Activated naive CD8-positive, alpha-beta T cell (primary cell): ENCODE results near the gene WNT3A.

Source experiments
- H3K27ac Mint-ChIP-seq: one replicate; pipeline ENCODE4 v1.8.0; 2021; ENCODE audit warnings: mixed read lengths
- H3K27me3 Mint-ChIP-seq: one replicate; pipeline ENCODE4 v1.8.0; 2021; ENCODE audit warnings: mixed read lengths
- H3K36me3 Mint-ChIP-seq: one replicate; pipeline ENCODE4 v1.8.0; 2021; ENCODE audit warnings: mixed read lengths
- H3K4me1 Mint-ChIP-seq: one replicate; pipeline ENCODE4 v1.8.0; 2021; ENCODE audit warnings: low read depth, mixed read lengths
- H3K4me3 Mint-ChIP-seq: one replicate; pipeline ENCODE4 v1.8.0; 2021; ENCODE audit warnings: mild to moderate bottlenecking, mixed read lengths
- H3K9me3 Mint-ChIP-seq: one replicate; pipeline ENCODE4 v1.8.0; 2021; ENCODE audit warnings: low read depth, mixed read lengths

Gene WNT3A

GRCh38 chr1:228073061-228073856, 66.5 kb downstream of the WNT3A start:
- Mint-ChIP-seq H3K4me3 (no peak overlapping the region), H3K27me3 (no peaks in the 10 kb centered on the region), H3K9me3 (no peaks in the 10 kb centered on the region), H3K4me1 (peaks cover 1% of the 10 kb centered on the region), H3K36me3 (no peaks in the 10 kb centered on the region), H3K27ac (no peak overlapping the region)

GRCh38 chr1:228073857-228074545, 67.2 kb downstream of the WNT3A start:
- H3K9me3 Mint-ChIP-seq, result no peaks in the 10 kb centered on the region
- no peak overlapping the region for H3K4me3 Mint-ChIP-seq
- no peak overlapping the region for H3K27ac Mint-ChIP-seq
- H3K36me3 Mint-ChIP-seq, result no peaks in the 10 kb centered on the region
- H3K4me1 Mint-ChIP-seq, result peaks cover 1% of the 10 kb centered on the region
- no peaks in the 10 kb centered on the region for H3K27me3 Mint-ChIP-seq

GRCh38 chr1:228074954-228075730, 68.3 kb downstream of the WNT3A start:
- H3K4me1 Mint-ChIP-seq, result peaks cover 3% of the 10 kb centered on the region
- H3K4me3 Mint-ChIP-seq, result no peak overlapping the region
- no peak overlapping the region for H3K27ac Mint-ChIP-seq
- H3K36me3 Mint-ChIP-seq, result no peaks in the 10 kb centered on the region
- no peaks in the 10 kb centered on the region for H3K9me3 Mint-ChIP-seq
- H3K27me3 Mint-ChIP-seq, result no peaks in the 10 kb centered on the region

- H3K36me3 Mint-ChIP-seq, result no peaks in the 10 kb centered on the region
- peaks cover 3% of the 10 kb centered on the region for H3K4me1 Mint-ChIP-seq
- no peak overlapping the region for H3K4me3 Mint-ChIP-seq
- H3K9me3 Mint-ChIP-seq, result no peaks in the 10 kb centered on the region
- H3K27ac Mint-ChIP-seq, result no peak overlapping the region
- H3K27me3 Mint-ChIP-seq, result no peaks in the 10 kb centered on the region
Observed at GRCh38 chr1:228075801-228076271, 69.0 kb downstream of the WNT3A start.

GRCh38 chr1:228076796-228077430, 70.1 kb downstream of the WNT3A start:
- Mint-ChIP-seq H3K4me3 (no peak overlapping the region), H3K27me3 (no peaks in the 10 kb centered on the region), H3K9me3 (no peaks in the 10 kb centered on the region)

GRCh38 chr1:228077565-228078330, 71.0 kb downstream of the WNT3A start:
- H3K27ac Mint-ChIP-seq, result no peak overlapping the region
- no peak overlapping the region for H3K4me3 Mint-ChIP-seq
- H3K9me3 Mint-ChIP-seq, result no peaks in the 10 kb centered on the region
- H3K27me3 Mint-ChIP-seq, result no peaks in the 10 kb centered on the region
- H3K4me1 Mint-ChIP-seq, result peaks cover 6% of the 10 kb centered on the region
- H3K36me3 Mint-ChIP-seq, result no peaks in the 10 kb centered on the region

More at GRCh38 chr1:228076796-228077430, 70.1 kb downstream of the WNT3A start:
- Mint-ChIP-seq H3K36me3 (no peaks in the 10 kb centered on the region), H3K27ac (no peak overlapping the region), H3K4me1 (peaks cover 6% of the 10 kb centered on the region)

GRCh38 chr1:228079013-228079412, 72.2 kb downstream of the WNT3A start:
- Mint-ChIP-seq H3K27ac (peak overlapping the region; percentile 50), H3K4me3 (no peak overlapping the region), H3K36me3 (no peaks in the 10 kb centered on the region), H3K4me1 (peaks cover 7% of the 10 kb centered on the region), H3K27me3 (no peaks in the 10 kb centered on the region), H3K9me3 (no peaks in the 10 kb centered on the region)

- no peaks in the 10 kb centered on the region for H3K27me3 Mint-ChIP-seq
- no peak overlapping the region for H3K4me3 Mint-ChIP-seq
- H3K4me1 Mint-ChIP-seq, result peaks cover 13% of the 10 kb centered on the region
- no peak overlapping the region for H3K27ac Mint-ChIP-seq
- no peaks in the 10 kb centered on the region for H3K9me3 Mint-ChIP-seq
- H3K36me3 Mint-ChIP-seq, result peaks cover 4% of the 10 kb centered on the region
Observed at GRCh38 chr1:228079601-228080263, 72.9 kb downstream of the WNT3A start.

GRCh38 chr1:228081144-228081543, 74.3 kb downstream of the WNT3A start:
- no peaks in the 10 kb centered on the region for H3K27me3 Mint-ChIP-seq
- H3K27ac Mint-ChIP-seq, result peak overlapping the region; percentile 41
- peak overlapping the region; percentile 88 for H3K4me3 Mint-ChIP-seq
- H3K4me1 Mint-ChIP-seq, result peaks cover 27% of the 10 kb centered on the region
- no peaks in the 10 kb centered on the region for H3K9me3 Mint-ChIP-seq
- peaks cover 7% of the 10 kb centered on the region for H3K36me3 Mint-ChIP-seq

- H3K36me3 Mint-ChIP-seq, result peaks cover 7% of the 10 kb centered on the region
- H3K27ac Mint-ChIP-seq, result peak overlapping the region; percentile 61
- H3K27me3 Mint-ChIP-seq, result no peaks in the 10 kb centered on the region
- H3K9me3 Mint-ChIP-seq, result no peaks in the 10 kb centered on the region
- H3K4me3 Mint-ChIP-seq, result peak overlapping the region; percentile 88
- H3K4me1 Mint-ChIP-seq, result peaks cover 31% of the 10 kb centered on the region
Observed at GRCh38 chr1:228081578-228082213, 74.9 kb downstream of the WNT3A start.

GRCh38 chr1:228082214-228082917, 75.6 kb downstream of the WNT3A start, which contains the start of gene ARF1:
Gene ARF1, plus strand, starts transcription at chr1:228082708. Its CDS starts 14,407 bp downstream, at chr1:228097115.
- H3K4me1 Mint-ChIP-seq, result peaks cover 37% of the 10 kb centered on the region
- peaks cover 7% of the 10 kb centered on the region for H3K36me3 Mint-ChIP-seq
- H3K9me3 Mint-ChIP-seq, result no peaks in the 10 kb centered on the region

GRCh38 chr1:228082918-228083870, 76.4 kb downstream of the WNT3A start:
- Mint-ChIP-seq H3K36me3 (peaks cover 12% of the 10 kb centered on the region), H3K9me3 (no peaks in the 10 kb centered on the region), H3K4me1 (peaks cover 45% of the 10 kb centered on the region), H3K27ac (peak overlapping the region; percentile 96), H3K4me3 (peak overlapping the region; percentile 94), H3K27me3 (no peaks in the 10 kb centered on the region)

More at GRCh38 chr1:228082214-228082917, 75.6 kb downstream of the WNT3A start, which contains the start of gene ARF1:
- Mint-ChIP-seq H3K4me3 (peak within 1 kb of the TSS; percentile 94), H3K27me3 (no peaks in the 10 kb centered on the region), H3K27ac (peak within 1 kb of the TSS; percentile 96)
